ENCODE results near the gene SHB.
"Not testable (repeated sequence)": the region's sequence is repeated elsewhere in the genome, so short reads cannot be mapped to it uniquely, and the experiment has no call there.

Gene SHB

GRCh38 chr9:37913480-37914153, 155.4 kb downstream of the SHB start:
- DNase-seq = peak; percentile 84

- DNase-seq = no peak
Measured at GRCh38 chr9:37911271-37911681, 157.8 kb downstream of the SHB start.

- no peak for DNase-seq
Measured at GRCh38 chr9:37910271-37910670, 158.8 kb downstream of the SHB start.

GRCh38 chr9:37909836-37910235, 159.2 kb downstream of the SHB start:
- DNase-seq = not testable (repeated sequence)

- no peak for DNase-seq
Measured at GRCh38 chr9:37909326-37909725, 159.7 kb downstream of the SHB start.

- no peak for DNase-seq
Measured at GRCh38 chr9:37908698-37909186, 160.3 kb downstream of the SHB start.

GRCh38 chr9:37908283-37908682, 160.7 kb downstream of the SHB start:
- no peak for DNase-seq

- no peak for DNase-seq
Measured at GRCh38 chr9:37906312-37907239, 162.5 kb downstream of the SHB start.

- no peak for DNase-seq
Measured at GRCh38 chr9:37905776-37906175, 163.3 kb downstream of the SHB start.

GRCh38 chr9:37905131-37905505, 163.9 kb downstream of the SHB start:
- DNase-seq = no peak

- DNase-seq = no peak
Measured at GRCh38 chr9:37904445-37905130, 164.4 kb downstream of the SHB start.

GRCh38 chr9:37903647-37904444, 165.2 kb downstream of the SHB start, which contains the start of gene SLC25A51:
SLC25A51 (minus strand) TSS chr9:37904127; CDS start chr9:37888550, 15,577 bp downstream.
- peak; percentile 96 for DNase-seq

GRCh38 chr9:37902796-37903646, 166.0 kb downstream of the SHB start:
- no peak for DNase-seq

- no peak for DNase-seq
Measured at GRCh38 chr9:37902131-37902530, 166.9 kb downstream of the SHB start.

GRCh38 chr9:37899041-37899440, 170.0 kb downstream of the SHB start:
- no peak for DNase-seq

GRCh38 chr9:37897665-37898064, 171.4 kb downstream of the SHB start:
- DNase-seq = no peak

GRCh38 chr9:37892063-37892462, 177.0 kb downstream of the SHB start:
- no peak for DNase-seq

- DNase-seq = not testable (repeated sequence)
Measured at GRCh38 chr9:37891042-37891441, 178.0 kb downstream of the SHB start.

- no peak for DNase-seq
Measured at GRCh38 chr9:37889536-37889935, 179.5 kb downstream of the SHB start.

- not testable (repeated sequence) for DNase-seq
Measured at GRCh38 chr9:37887977-37888583, 180.9 kb downstream of the SHB start.

- DNase-seq = no peak
Measured at GRCh38 chr9:37880916-37881479, 188.0 kb downstream of the SHB start.
